Natural killer cell (primary cell): Measurements from ENCODE around the gene DYSF. TPM values are rescaled to one million over a fixed set of nuclear protein-coding genes. Genes with fewer than 3 reads are reported as not detected.

Experiments used
- ATAC-seq, 3 donors: fragments of 150-1000 bp in 2 of 3; fragments of 200-7000 bp in 1 of 3; cut with Tn5 transposase; 1 replicate in 1 of 3; 2 replicates in 2 of 3; pipeline ENCODE4 v1.10.0; 2021; ENCODE audit warnings: mild to moderate bottlenecking in 2 of 3, moderate library complexity in 2 of 3
- DNase-seq, 2 donors: peaks; one replicate each; pipeline versions ENCODE4 v3.0.0 to v3.0.0-alpha.2; 2013 to 2021; ENCODE audit warnings: mixed read lengths in 1 of 2
- H3K27ac ChIP-seq: one replicate; pipeline ENCODE4 v1.5.1; 2013; ENCODE audit warnings: mild to moderate bottlenecking, low read length
- H3K27me3 ChIP-seq: one replicate; pipeline ENCODE4 v1.6.1; 2013; ENCODE audit warnings: low read length; ENCODE audit not compliant: control insufficient read depth, insufficient read depth
- H3K36me3 ChIP-seq: one replicate; pipeline ENCODE4 v1.6.1; 2013; ENCODE audit warnings: low read length; ENCODE audit not compliant: control insufficient read depth, insufficient read depth
- H3K4me1 ChIP-seq: one replicate; pipeline ENCODE4 v1.6.1; 2013; ENCODE audit warnings: low read length; ENCODE audit not compliant: control insufficient read depth, insufficient read depth
- H3K4me3 ChIP-seq: one replicate; pipeline ENCODE4 v1.5.1; 2013; ENCODE audit warnings: low read length
- H3K9me3 ChIP-seq: one replicate; pipeline ENCODE4 v1.6.1; 2013; ENCODE audit warnings: low read length; ENCODE audit not compliant: control insufficient read depth, insufficient read depth
- H3K27ac Mint-ChIP-seq, 2 donors: one replicate each; pipeline ENCODE4 v1.8.0; 2022; ENCODE audit warnings: mild to moderate bottlenecking in 2 of 2, mixed read lengths in 2 of 2, moderate library complexity in 1 of 2
- H3K27me3 Mint-ChIP-seq, 2 donors: one replicate each; pipeline ENCODE4 v1.8.0; 2022; ENCODE audit warnings: low read depth in 2 of 2, mixed read lengths in 2 of 2
- H3K36me3 Mint-ChIP-seq: one replicate; pipeline ENCODE4 v1.8.0; 2022; ENCODE audit warnings: mixed read lengths
- H3K4me1 Mint-ChIP-seq, 2 donors: one replicate each; pipeline ENCODE4 v1.8.0; 2022; ENCODE audit warnings: mixed read lengths in 2 of 2
- H3K4me3 Mint-ChIP-seq: one replicate; pipeline ENCODE4 v1.8.0; 2022; ENCODE audit warnings: mild to moderate bottlenecking, moderate library complexity, mixed read lengths
- H3K9me3 Mint-ChIP-seq, 2 donors: one replicate each; pipeline ENCODE4 v1.8.0; 2022; ENCODE audit warnings: mixed read lengths in 2 of 2
- CTCF ChIP-seq: fragments of 200-600 bp; IDR thresholded peaks from one replicate; pipeline ENCODE4 v1.8.0; 2022; ENCODE audit warnings: antibody characterized with exemption
- WGBS: methylation state at CpG from one replicate; pipeline ENCODE4 v1.1.7; 2013; ENCODE audit warnings: missing lambda C conversion rate; ENCODE audit not compliant: insufficient coverage; 5-methylcytosine and 5-hydroxymethylcytosine counted together
- intact Hi-C: fragments of 100-400 bp; cut with micrococcal nuclease; formaldehyde crosslinking; loops from one replicate; pipeline ENCODE4 v1.14.2; 2022
- total RNA-seq, 4 donors: library from RNA; stranded (reverse); fragments of 120-200 nt in 1 of 4; gene quantifications; one replicate each; pipeline versions ENCODE4 v1.2.3 to v1.2.4, GENCODE V29; 2013 to 2022

DYSF gene
- total RNA-seq, 3 donors from 2014 or later (not counting 1 experiment from before 2014, with no cell fraction given), result 11.4 to 19.5 (median 12.4) TPM

DNA sequence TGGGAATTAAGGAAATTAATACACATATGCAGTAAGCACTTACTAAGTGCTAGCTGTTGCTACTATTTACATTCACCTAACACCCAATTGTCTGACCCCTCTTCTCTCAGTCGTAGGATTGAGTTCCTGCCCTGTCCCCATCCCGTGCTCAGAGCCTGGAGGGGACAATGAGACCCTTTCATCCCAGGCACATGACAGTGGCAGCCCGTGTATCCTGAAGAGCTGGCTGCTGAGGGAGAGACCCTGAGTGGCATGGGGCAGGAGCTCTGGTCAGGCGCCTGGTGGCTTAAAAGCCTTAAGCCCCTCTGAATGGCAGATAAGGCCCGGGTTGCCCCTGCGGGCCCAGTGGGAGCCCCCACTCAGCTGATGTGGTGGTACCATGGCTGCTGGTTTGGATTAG, 99.0 kb downstream of the DYSF start:
- Mint-ChIP-seq H3K4me3 (no peak overlapping the region), H3K36me3 (no peaks in the 10 kb centered on the region), H3K9me3 (no peaks in the 10 kb centered on the region), H3K27ac (no peak overlapping the region), H3K4me1 (peaks cover 0 to 6% of the 10 kb centered on the region in 2 donors), H3K27me3 (peaks cover 0 to 2% of the 10 kb centered on the region in 2 donors)
- no peak for ATAC-seq
- intact Hi-C loops, result no loop called here
- no peaks in the 10 kb centered on the region for H3K9me3 ChIP-seq
- no peak for TF ChIP-seq CTCF
- H3K27ac ChIP-seq, result no peak overlapping the region
- H3K4me3 ChIP-seq, result no peak overlapping the region
- 94% methylated on average over 6 of the region's 6 CpGs for WGBS
- H3K4me1 ChIP-seq, result peaks cover 3% of the 10 kb centered on the region
- no peaks in the 10 kb centered on the region for H3K27me3 ChIP-seq
- H3K36me3 ChIP-seq, result peaks cover 2% of the 10 kb centered on the region
- no peak for DNase-seq

DNA sequence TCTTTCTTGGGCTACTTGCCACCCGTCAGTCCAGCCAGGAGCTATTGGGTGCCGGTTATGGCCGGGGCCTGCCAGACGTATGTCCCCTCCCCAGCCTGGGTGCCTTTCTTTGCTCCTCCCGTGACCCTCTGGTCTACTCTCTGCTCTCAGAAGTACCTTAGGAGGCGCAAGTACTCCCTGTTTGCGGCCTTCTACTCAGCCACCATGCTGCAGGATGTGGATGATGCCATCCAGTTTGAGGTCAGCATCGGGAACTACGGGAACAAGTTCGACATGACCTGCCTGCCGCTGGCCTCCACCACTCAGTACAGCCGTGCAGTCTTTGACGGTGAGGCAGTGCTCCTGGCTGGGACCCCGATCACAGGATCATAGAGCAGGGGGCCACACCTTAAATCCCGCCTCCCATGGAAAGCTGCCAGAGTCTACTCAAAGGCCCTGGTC, 99.5 kb downstream of the DYSF start:
- Histone ChIP-seq H3K4me3 (no peak overlapping the region), H3K4me1 (peaks cover 3% of the 10 kb centered on the region), H3K36me3 (peaks cover 2% of the 10 kb centered on the region), H3K27ac (no peak overlapping the region), H3K9me3 (no peaks in the 10 kb centered on the region), H3K27me3 (no peaks in the 10 kb centered on the region)
- ATAC-seq (no peak), DNase-seq (no peak)
- Mint-ChIP-seq H3K9me3 (no peaks in the 10 kb centered on the region), H3K4me1 (peaks cover 0 to 6% of the 10 kb centered on the region in 2 donors), H3K27me3 (peaks cover 0 to 2% of the 10 kb centered on the region in 2 donors), H3K27ac (no peak overlapping the region), H3K36me3 (no peaks in the 10 kb centered on the region), H3K4me3 (no peak overlapping the region)
- 93% methylated on average over 15 of the region's 15 CpGs for WGBS
- TF ChIP-seq CTCF, result no peak
- intact Hi-C loops, result no loop called here

- H3K9me3 ChIP-seq, result no peaks in the 10 kb centered on the region
- ATAC-seq (no peak), DNase-seq (no peak)
- H3K4me1 Mint-ChIP-seq, result peaks cover 0 to 6% of the 10 kb centered on the region in 2 donors
- H3K4me3 ChIP-seq, result no peak overlapping the region
- intact Hi-C loops, result no loop called here
- H3K27ac Mint-ChIP-seq, result no peak overlapping the region
- H3K27me3 Mint-ChIP-seq, result peaks cover 0 to 2% of the 10 kb centered on the region in 2 donors
- H3K36me3 Mint-ChIP-seq, result no peaks in the 10 kb centered on the region
- no peaks in the 10 kb centered on the region for H3K27me3 ChIP-seq
- H3K9me3 Mint-ChIP-seq, result no peaks in the 10 kb centered on the region
- WGBS, result 89% methylated on average over 9 of the region's 9 CpGs
- no peak overlapping the region for H3K27ac ChIP-seq
- H3K4me1 ChIP-seq, result no peaks in the 10 kb centered on the region
- no peak overlapping the region for H3K4me3 Mint-ChIP-seq
- H3K36me3 ChIP-seq, result peaks cover 2% of the 10 kb centered on the region
- TF ChIP-seq CTCF, result no peak
Observed at GRCh38 chr2:71554028-71554705, 100.8 kb downstream of the DYSF start.

GRCh38 chr2:71554706-71555056, 101.3 kb downstream of the DYSF start:
- Histone ChIP-seq H3K36me3 (peaks cover 2% of the 10 kb centered on the region), H3K9me3 (no peaks in the 10 kb centered on the region), H3K4me1 (no peaks in the 10 kb centered on the region), H3K27ac (no peak overlapping the region), H3K27me3 (no peaks in the 10 kb centered on the region), H3K4me3 (no peak overlapping the region)
- 68% methylated on average over 2 of the region's 2 CpGs for WGBS
- Mint-ChIP-seq H3K4me1 (peaks cover 0 to 6% of the 10 kb centered on the region in 2 donors), H3K27me3 (peaks cover 0 to 2% of the 10 kb centered on the region in 2 donors), H3K27ac (no peak overlapping the region), H3K4me3 (no peak overlapping the region), H3K36me3 (no peaks in the 10 kb centered on the region), H3K9me3 (no peaks in the 10 kb centered on the region)
- ATAC-seq (no peak), DNase-seq (no peak)
- TF ChIP-seq CTCF, result no peak
- intact Hi-C loops, result no loop called here
